A673 (cell line): Measurements from ENCODE around the gene NRSN1. TPM values are rescaled to one million over a fixed set of nuclear protein-coding genes. Genes with fewer than 3 reads are reported as not detected.

Experiments
- BruUV-seq: library from RNA; stranded (reverse); fragments of 400-500 nt; replicated peaks from 2 replicates; lab custom pipeline; 2021; lab: Mats Ljungman, UMichigan
- CTCF ChIA-PET: fragments of 300-600 bp; sonication (Branson Sonifier 250); formaldehyde crosslinking; loops from one replicate; lab custom pipeline; 2022; ENCODE audit warnings: antibody characterized with exemption; lab: Charles Lee
- POLR2A ChIA-PET: fragments of 300-600 bp; sonication (Branson Sonifier 250); formaldehyde crosslinking; loops from one replicate; lab custom pipeline; 2022; ENCODE audit warnings: antibody characterized with exemption; ENCODE audit not compliant: low non-redundant PET; lab: Charles Lee
- DNase-seq: peaks from one replicate; pipeline ENCODE4 v3.0.0-alpha.2; 2015; ENCODE audit warnings: low spot score
- H3K27ac ChIP-seq: fragments of 200-600 bp; sonication (generic); 2 replicates; pipeline ENCODE4 v1.5.1; 2016; ENCODE audit warnings: mixed run types, low read depth, mild to moderate bottlenecking, mixed read lengths, antibody characterized with exemption, low read length; ENCODE audit not compliant: poor library complexity, severe bottlenecking
- H3K27me3 ChIP-seq: fragments of 200-600 bp; sonication (generic); replicated peaks from 2 replicates; pipeline ENCODE4 v1.6.1; 2017; ENCODE audit warnings: mixed run types, low read depth, mild to moderate bottlenecking, mixed read lengths, antibody characterized with exemption, low read length; ENCODE audit not compliant: insufficient read depth, poor library complexity
- H3K36me3 ChIP-seq: fragments of 200-600 bp; sonication (generic); 2 replicates; pipeline ENCODE4 v1.6.1; 2016; ENCODE audit warnings: mixed run types, mild to moderate bottlenecking, mixed read lengths, antibody characterized with exemption, low read length; ENCODE audit not compliant: insufficient read depth, poor library complexity, severe bottlenecking
- H3K4me1 ChIP-seq: fragments of 200-600 bp; sonication (generic); 2 replicates; pipeline ENCODE4 v1.6.1; 2017; ENCODE audit warnings: mixed run types, mild to moderate bottlenecking, mixed read lengths, antibody characterized with exemption, low read length; ENCODE audit not compliant: insufficient read depth, poor library complexity, severe bottlenecking
- H3K4me3 ChIP-seq: fragments of 200-600 bp; sonication (generic); 2 replicates; pipeline ENCODE4 v1.5.1; 2016; ENCODE audit warnings: low read depth, mixed run types, mild to moderate bottlenecking, mixed read lengths, low read length; ENCODE audit not compliant: poor library complexity, severe bottlenecking
- H3K9me3 ChIP-seq: fragments of 200-600 bp; sonication (generic); 2 replicates; pipeline ENCODE4 v1.6.1; 2016; ENCODE audit warnings: mixed run types, low read depth, mild to moderate bottlenecking, mixed read lengths, antibody characterized with exemption, low read length; ENCODE audit not compliant: poor library complexity, severe bottlenecking
- EZH2 ChIP-seq: fragments of 200-600 bp; sonication (generic); IDR thresholded peaks from 2 replicates; pipeline ENCODE4 v1.6.1; 2017; ENCODE audit warnings: borderline replicate concordance, low read depth, mild to moderate bottlenecking, mixed read lengths, antibody characterized with exemption, low read length; ENCODE audit not compliant: poor library complexity, severe bottlenecking
- intact Hi-C: fragments of 100-400 bp; cut with micrococcal nuclease; formaldehyde crosslinking; loops from one replicate; pipeline ENCODE4 v1.10.0; 2022; ENCODE audit not compliant: unreplicated experiment
- total RNA-seq: library from RNA; stranded (reverse); gene quantifications from 2 replicates; pipeline ENCODE4 v1.2.3, GENCODE V29; 2021
- TF ChIP-seq, protein P1 (sequence below): fragments of 300-800, 200-600 bp; sonication (generic); conservative IDR thresholded peaks from 2 replicates; pipeline ENCODE4 v1.5.1; 2017; ENCODE audit warnings: low read depth, mild to moderate bottlenecking, antibody characterized with exemption, low read length, moderate library complexity, mixed read lengths

The NRSN1 gene
- total RNA-seq, 1 experiment from 2014 or later = not detected

DNA sequence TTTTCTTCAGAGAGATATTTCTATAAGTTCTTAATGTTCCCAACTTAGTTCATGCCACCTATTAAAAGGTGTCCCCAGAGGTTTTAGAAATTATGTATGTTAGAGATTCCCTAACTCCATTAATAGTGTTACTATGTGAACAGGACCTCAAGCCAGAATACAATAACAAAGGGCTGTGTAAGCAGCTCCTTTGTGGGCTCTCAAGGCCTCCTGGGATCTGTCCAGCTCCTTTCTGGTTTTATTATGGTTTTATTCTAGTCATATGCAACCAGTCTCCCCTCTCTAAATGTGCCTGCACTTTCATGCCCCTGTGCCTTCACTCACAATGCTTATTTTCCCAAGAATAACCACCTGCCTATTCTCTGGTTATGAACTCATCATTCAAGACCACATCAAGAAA lies 22.7 kb downstream of the NRSN1 start:
- CTCF ChIA-PET = no interaction called here
- no peak for TF ChIP-seq EZH2
- TF ChIP-seq, protein P1, sequence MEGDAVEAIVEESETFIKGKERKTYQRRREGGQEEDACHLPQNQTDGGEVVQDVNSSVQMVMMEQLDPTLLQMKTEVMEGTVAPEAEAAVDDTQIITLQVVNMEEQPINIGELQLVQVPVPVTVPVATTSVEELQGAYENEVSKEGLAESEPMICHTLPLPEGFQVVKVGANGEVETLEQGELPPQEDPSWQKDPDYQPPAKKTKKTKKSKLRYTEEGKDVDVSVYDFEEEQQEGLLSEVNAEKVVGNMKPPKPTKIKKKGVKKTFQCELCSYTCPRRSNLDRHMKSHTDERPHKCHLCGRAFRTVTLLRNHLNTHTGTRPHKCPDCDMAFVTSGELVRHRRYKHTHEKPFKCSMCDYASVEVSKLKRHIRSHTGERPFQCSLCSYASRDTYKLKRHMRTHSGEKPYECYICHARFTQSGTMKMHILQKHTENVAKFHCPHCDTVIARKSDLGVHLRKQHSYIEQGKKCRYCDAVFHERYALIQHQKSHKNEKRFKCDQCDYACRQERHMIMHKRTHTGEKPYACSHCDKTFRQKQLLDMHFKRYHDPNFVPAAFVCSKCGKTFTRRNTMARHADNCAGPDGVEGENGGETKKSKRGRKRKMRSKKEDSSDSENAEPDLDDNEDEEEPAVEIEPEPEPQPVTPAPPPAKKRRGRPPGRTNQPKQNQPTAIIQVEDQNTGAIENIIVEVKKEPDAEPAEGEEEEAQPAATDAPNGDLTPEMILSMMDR = no peak
- no peak for DNase-seq
- no peaks in the 10 kb centered on the region for H3K36me3 ChIP-seq
- intact Hi-C loops = no loop called here
- POLR2A ChIA-PET = no interaction called here
- H3K4me1 ChIP-seq = no peaks in the 10 kb centered on the region
- no peaks in the 10 kb centered on the region for H3K27me3 ChIP-seq
- no peak overlapping the region for H3K4me3 ChIP-seq
- no peak overlapping the region for H3K27ac ChIP-seq
- H3K9me3 ChIP-seq = no peaks in the 10 kb centered on the region
- no TSS peak for BruUV-seq

DNA sequence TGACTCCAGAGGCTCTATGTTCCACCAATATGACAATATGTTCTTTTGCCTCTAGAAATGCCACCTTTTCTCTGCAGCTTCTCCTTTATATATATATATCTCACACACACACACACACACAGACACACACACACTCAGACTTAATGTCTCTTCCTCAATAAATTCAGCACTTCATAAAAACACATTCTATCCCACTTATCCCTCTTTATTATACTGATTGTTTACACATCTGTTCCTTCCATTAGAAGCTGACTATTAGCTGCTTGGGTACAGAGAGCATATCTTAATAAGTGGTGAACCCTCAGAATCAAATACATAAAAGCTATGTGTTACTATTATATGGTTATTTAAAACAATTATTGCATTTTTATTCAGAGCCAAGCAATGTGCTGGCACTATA lies 23.3 kb downstream of the NRSN1 start:
- H3K4me1 ChIP-seq = no peaks in the 10 kb centered on the region
- no peak for TF ChIP-seq EZH2
- TF ChIP-seq, protein P1 = no peak
- POLR2A ChIA-PET = interaction anchor here (0.6 kb wide), 1 partner anchor 25 kb away, joined by 5 read pairs; no protein-coding TSS in a partner anchor
- no TSS peak for BruUV-seq
- DNase-seq = no peak
- CTCF ChIA-PET = no interaction called here
- no peak overlapping the region for H3K27ac ChIP-seq
- intact Hi-C loops = no loop called here
- H3K36me3 ChIP-seq = no peaks in the 10 kb centered on the region
- H3K4me3 ChIP-seq = no peak overlapping the region
- H3K9me3 ChIP-seq = no peaks in the 10 kb centered on the region
- no peaks in the 10 kb centered on the region for H3K27me3 ChIP-seq

- Histone ChIP-seq H3K4me1 (no peaks in the 10 kb centered on the region), H3K27ac (no peak overlapping the region), H3K9me3 (no peaks in the 10 kb centered on the region), H3K36me3 (no peaks in the 10 kb centered on the region), H3K27me3 (no peaks in the 10 kb centered on the region), H3K4me3 (no peak overlapping the region)
- no TSS peak for BruUV-seq
- no peak for DNase-seq
- TF ChIP-seq, protein P1 = no peak
- TF ChIP-seq EZH2 = no peak
- intact Hi-C loops = no loop called here
- CTCF ChIA-PET = no interaction called here
- POLR2A ChIA-PET = no interaction called here
These were observed 23.8 kb downstream of the NRSN1 start for GRCh38 chr6:24149836-24150235.
